OCI-LY7 (cell line): Measurements from ENCODE around the gene PAGR1. TPM values are rescaled to one million over a fixed set of nuclear protein-coding genes. Genes with fewer than 3 reads are reported as not detected.

Experiments
- BruUV-seq: library from RNA; stranded (reverse); fragments of 400-500 nt; replicated peaks from 2 replicates; lab custom pipeline; 2021; lab: Mats Ljungman, UMichigan
- CTCF ChIA-PET: fragments of 300-600 bp; sonication (Branson Sonifier 250); formaldehyde crosslinking; loops from one replicate; lab custom pipeline; 2022; ENCODE audit warnings: antibody characterized with exemption; ENCODE audit not compliant: unreplicated experiment; lab: Charles Lee
- POLR2A ChIA-PET: fragments of 300-600 bp; sonication (Branson Sonifier 250); formaldehyde crosslinking; loops from one replicate; lab custom pipeline; 2022; ENCODE audit warnings: antibody characterized with exemption; lab: Charles Lee
- DNase-seq: peaks from one replicate; pipeline ENCODE4 v3.0.0-alpha.2; 2015; ENCODE audit warnings: low spot score
- H2AFZ ChIP-seq: fragments of 200-600 bp; sonication (generic), shearing (Covaris generic); 2 replicates; pipeline ENCODE4 v1.6.1; 2014; ENCODE audit warnings: mild to moderate bottlenecking, antibody characterized with exemption, low read length, moderate library complexity
- H3K27ac ChIP-seq: fragments of 200-600 bp; sonication (generic); 2 replicates; pipeline ENCODE4 v1.5.1; 2014; ENCODE audit warnings: mixed run types, low read depth, mild to moderate bottlenecking, moderate library complexity, low read length, inconsistent platforms; ENCODE audit not compliant: poor library complexity, severe bottlenecking
- H3K36me3 ChIP-seq: fragments of 200-600 bp; sonication (generic); 2 replicates; pipeline ENCODE4 v1.6.1; 2014; ENCODE audit warnings: mild to moderate bottlenecking, antibody characterized with exemption, low read length, moderate library complexity, mixed read lengths; ENCODE audit not compliant: insufficient read depth
- H3K4me1 ChIP-seq: fragments of 200-600 bp; sonication (generic); 2 replicates; pipeline ENCODE4 v1.5.1; 2014; ENCODE audit warnings: mild to moderate bottlenecking, low read length; ENCODE audit not compliant: insufficient read depth, poor library complexity, severe bottlenecking
- H3K4me2 ChIP-seq: fragments of 200-600 bp; sonication (generic); 2 replicates; pipeline ENCODE4 v1.6.1; 2014; ENCODE audit warnings: mild to moderate bottlenecking, low read length
- H3K4me3 ChIP-seq: fragments of 200-600 bp; sonication (generic); 2 replicates; pipeline ENCODE4 v1.5.1; 2014; ENCODE audit warnings: mild to moderate bottlenecking, low read depth, low read length; ENCODE audit not compliant: poor library complexity, severe bottlenecking
- H3K79me2 ChIP-seq: fragments of 200-600 bp; sonication (generic); 2 replicates; pipeline ENCODE4 v1.6.1; 2016; ENCODE audit warnings: low read depth, mild to moderate bottlenecking, low read length, moderate library complexity, mixed read lengths; ENCODE audit not compliant: insufficient read depth
- H3K9me2 ChIP-seq: fragments of 200-600 bp; sonication (generic); 2 replicates; pipeline ENCODE4 v1.6.1; 2016; ENCODE audit warnings: mild to moderate bottlenecking, low read length, mixed read lengths; ENCODE audit not compliant: insufficient read depth
- H3K9me3 ChIP-seq: fragments of 200-600 bp; sonication (generic); 2 replicates; pipeline ENCODE4 v1.6.1; 2014; ENCODE audit warnings: mild to moderate bottlenecking, mixed run types, low read length, mixed read lengths
- H4K20me1 ChIP-seq: fragments of 200-600 bp; sonication (generic); 2 replicates; pipeline ENCODE4 v1.6.1; 2014; ENCODE audit warnings: mild to moderate bottlenecking, antibody characterized with exemption, low read length, moderate library complexity, mixed read lengths; ENCODE audit not compliant: insufficient read depth
- EZH2phosphoT487 ChIP-seq: fragments of 200-600 bp; sonication (generic); IDR thresholded peaks from 2 replicates; pipeline ENCODE4 v1.6.1; 2018; ENCODE audit warnings: low read depth, borderline replicate concordance, mild to moderate bottlenecking, mixed run types, antibody characterized with exemption, low read length, moderate library complexity, mixed read lengths
- intact Hi-C: fragments of 100-400 bp; cut with micrococcal nuclease; formaldehyde crosslinking; loops from one replicate; pipeline ENCODE4 v1.10.0; 2022; ENCODE audit not compliant: unreplicated experiment
- total RNA-seq, 2 experiments: library from RNA; depleted of rRNA in 1 of 2; stranded (reverse); fragments of >200 nt in 1 of 2; shearing (Covaris generic) in 1 of 2; gene quantifications; 2 replicates each; pipeline ENCODE4 v1.2.3, GENCODE V29; 2014 to 2022
- TF ChIP-seq, protein P1 (sequence below): fragments of 200-600 bp; sonication (generic); conservative IDR thresholded peaks from 2 replicates; pipeline ENCODE4 v1.5.1; 2014; ENCODE audit warnings: mild to moderate bottlenecking, antibody characterized with exemption, low read length, moderate library complexity, mixed read lengths

Gene PAGR1
- total RNA-seq, 2 experiments from 2014 or later, result 51.7 to 59.4 TPM

- Histone ChIP-seq H3K27ac (no peak overlapping the region), H3K79me2 (peaks cover 21% of the 10 kb centered on the region; the same call in 1 of the 2 replicates), H3K36me3 (peaks cover 38% of the 10 kb centered on the region), H3K4me3 (peak overlapping the region; percentile 89), H3K9me2 (no peaks in the 10 kb centered on the region), H3K4me1 (peaks cover 55% of the 10 kb centered on the region), H4K20me1 (0 out of 2 replicates have a peak, but pooled peaks cover 4% of the 10 kb centered on the region), H3K4me2 (peak overlapping the region; percentile 88), H3K9me3 (no peaks in the 10 kb centered on the region), H2AFZ (no peak overlapping the region)
- intact Hi-C loops, result loop anchor here (5.0 kb wide), 1 partner anchor 154 kb away; the partner anchor contains the start of gene TAOK2
- POLR2A ChIA-PET, result interaction anchor here (1.1 to 1.2 kb wide), 2 partner anchors 10 to 164 kb away, joined by 3 to 4 read pairs; no protein-coding TSS in a partner anchor
- CTCF ChIA-PET, result no interaction called here
- no TSS peak for BruUV-seq
- TF ChIP-seq, protein P1, sequence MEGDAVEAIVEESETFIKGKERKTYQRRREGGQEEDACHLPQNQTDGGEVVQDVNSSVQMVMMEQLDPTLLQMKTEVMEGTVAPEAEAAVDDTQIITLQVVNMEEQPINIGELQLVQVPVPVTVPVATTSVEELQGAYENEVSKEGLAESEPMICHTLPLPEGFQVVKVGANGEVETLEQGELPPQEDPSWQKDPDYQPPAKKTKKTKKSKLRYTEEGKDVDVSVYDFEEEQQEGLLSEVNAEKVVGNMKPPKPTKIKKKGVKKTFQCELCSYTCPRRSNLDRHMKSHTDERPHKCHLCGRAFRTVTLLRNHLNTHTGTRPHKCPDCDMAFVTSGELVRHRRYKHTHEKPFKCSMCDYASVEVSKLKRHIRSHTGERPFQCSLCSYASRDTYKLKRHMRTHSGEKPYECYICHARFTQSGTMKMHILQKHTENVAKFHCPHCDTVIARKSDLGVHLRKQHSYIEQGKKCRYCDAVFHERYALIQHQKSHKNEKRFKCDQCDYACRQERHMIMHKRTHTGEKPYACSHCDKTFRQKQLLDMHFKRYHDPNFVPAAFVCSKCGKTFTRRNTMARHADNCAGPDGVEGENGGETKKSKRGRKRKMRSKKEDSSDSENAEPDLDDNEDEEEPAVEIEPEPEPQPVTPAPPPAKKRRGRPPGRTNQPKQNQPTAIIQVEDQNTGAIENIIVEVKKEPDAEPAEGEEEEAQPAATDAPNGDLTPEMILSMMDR, result no peak
- TF ChIP-seq EZH2phosphoT487, result no peak
- no peak for DNase-seq
These were observed 2.1 kb downstream of the PAGR1 start for GRCh38 chr16:29818082-29818481.

DNA sequence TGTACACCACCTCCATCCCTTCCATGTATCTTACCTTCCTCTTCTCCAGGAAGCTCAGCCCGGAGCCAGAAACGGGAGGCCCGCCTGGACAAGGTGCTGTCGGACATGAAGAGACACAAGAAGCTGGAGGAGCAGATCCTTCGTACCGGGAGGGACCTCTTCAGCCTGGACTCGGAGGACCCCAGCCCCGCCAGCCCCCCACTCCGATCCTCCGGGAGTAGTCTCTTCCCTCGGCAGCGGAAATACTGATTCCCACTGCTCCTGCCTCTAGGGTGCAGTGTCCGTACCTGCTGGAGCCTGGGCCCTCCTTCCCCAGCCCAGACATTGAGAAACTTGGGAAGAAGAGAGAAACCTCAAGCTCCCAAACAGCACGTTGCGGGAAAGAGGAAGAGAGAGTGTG, 3.6 kb downstream of the PAGR1 start:
- TF ChIP-seq EZH2phosphoT487, result no peak
- TF ChIP-seq, protein P1, result no peak
- POLR2A ChIA-PET, result interaction anchor here (1.0 kb wide), 1 partner anchor 29 kb away, joined by 3 read pairs; the partner anchor contains the start of gene KIF22
- no TSS peak for BruUV-seq
- H3K9me2 ChIP-seq, result no peaks in the 10 kb centered on the region
- H2AFZ ChIP-seq, result no peak overlapping the region
- peak overlapping the region; percentile 67 for H3K4me3 ChIP-seq
- H3K27ac ChIP-seq, result peak overlapping the region; percentile 20
- no peak for DNase-seq
- 0 out of 2 replicates have a peak, but pooled peaks cover 4% of the 10 kb centered on the region for H4K20me1 ChIP-seq
- H3K4me1 ChIP-seq, result peaks cover 53% of the 10 kb centered on the region
- H3K36me3 ChIP-seq, result peaks cover 38% of the 10 kb centered on the region
- CTCF ChIA-PET, result no interaction called here
- H3K79me2 ChIP-seq, result peaks cover 21% of the 10 kb centered on the region; the same call in 1 of the 2 replicates
- peak overlapping the region; percentile 75 for H3K4me2 ChIP-seq
- H3K9me3 ChIP-seq, result no peaks in the 10 kb centered on the region
- intact Hi-C loops, result loop anchor here (5.0 kb wide), 1 partner anchor 153 kb away; the partner anchor contains the start of gene TAOK2

- Histone ChIP-seq H3K9me2 (no peaks in the 10 kb centered on the region), H2AFZ (no peak within 1 kb of the TSS), H4K20me1 (0 out of 2 replicates have a peak, but pooled peaks cover 4% of the 10 kb centered on the region), H3K4me2 (peak within 1 kb of the TSS; percentile 75), H3K4me3 (peak within 1 kb of the TSS; percentile 67), H3K4me1 (peaks cover 49% of the 10 kb centered on the region), H3K27ac (peak within 1 kb of the TSS; percentile 20), H3K36me3 (peaks cover 38% of the 10 kb centered on the region), H3K9me3 (no peaks in the 10 kb centered on the region), H3K79me2 (peaks cover 21% of the 10 kb centered on the region; the same call in 1 of the 2 replicates)
- peak; percentile 72 for DNase-seq
- ChIA-PET POLR2A (interaction anchor here (1.0 to 1.5 kb wide), 2 partner anchors 13 to 30 kb away, joined by 3 to 6 read pairs; partner anchors contain the start of genes KIF22 and MAZ), CTCF (no interaction called here)
- intact Hi-C loops, result loop anchor here (1.0 kb wide), 1 partner anchor 118 kb away; no protein-coding TSS in a partner anchor
- no peak for TF ChIP-seq EZH2phosphoT487
- TF ChIP-seq, protein P1, result no peak
- no TSS peak for BruUV-seq
These were observed 4.3 kb downstream of the PAGR1 start, which contains the start of gene MVP for GRCh38 chr16:29820271-29820701. TSS of gene MVP (plus strand) at chr16:29820462. CDS start at chr16:29830550, 10,088 bp downstream.
